ENCODE measurements around the gene ADCY9. TPM values are rescaled to one million over a fixed set of nuclear protein-coding genes. Genes with fewer than 3 reads are reported as not detected.

The ADCY9 gene
- total RNA-seq, 2 donors from 2014 or later = 1.2 to 3.3 TPM

DNA sequence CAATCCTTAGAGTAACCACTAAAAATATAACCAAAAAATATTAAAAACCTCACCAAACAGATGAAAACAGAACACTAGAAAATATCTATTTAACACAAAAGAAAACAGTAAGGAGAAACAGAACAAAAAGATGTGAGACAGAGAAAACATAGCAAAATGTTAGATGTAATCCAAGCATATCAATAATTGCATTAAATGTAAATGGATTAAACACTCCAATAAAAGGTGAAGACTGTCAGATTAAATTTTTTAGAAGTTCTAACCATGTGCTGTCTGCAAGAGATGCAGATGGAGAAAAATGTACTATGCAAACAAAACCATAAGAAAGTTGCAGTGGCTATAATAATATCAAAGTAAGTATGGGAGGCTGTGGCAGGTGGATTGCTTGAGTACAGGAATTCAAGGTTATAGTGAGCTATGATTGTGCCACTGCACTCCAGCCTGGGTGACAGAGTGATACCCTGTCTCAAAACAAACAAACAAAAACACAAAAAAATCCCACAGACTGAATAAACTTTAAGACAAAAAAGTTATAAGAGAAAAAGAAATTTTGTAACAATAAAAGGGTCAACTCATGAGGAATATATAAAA is 53.9 kb downstream of the ADCY9 start:
- H3K27ac Mint-ChIP-seq = no peak overlapping the region
- H3K9me3 Mint-ChIP-seq = peaks cover 27% of the 10 kb centered on the region
- Histone ChIP-seq H3K9me3 (ENCODE audit: control insufficient read depth, low read length) (peaks cover 10% of the 10 kb centered on the region), H3K9ac (ENCODE audit: extremely low read depth, low read length, poor library complexity, severe bottlenecking) (no peak overlapping the region), H3K36me3 (ENCODE audit: control insufficient read depth, insufficient read depth, low read length) (no peaks in the 10 kb centered on the region), H3K4me3 (ENCODE audit: low read length) (no peak overlapping the region), H3K4me1 (ENCODE audit: control insufficient read depth, insufficient read depth, low read length) (no peaks in the 10 kb centered on the region), H3K27ac (ENCODE audit: low read depth, low read length) (no peak overlapping the region), H3K27me3 (ENCODE audit: control insufficient read depth, insufficient read depth, low read length, poor library complexity, severe bottlenecking) (no peaks in the 10 kb centered on the region)
- no peaks in the 10 kb centered on the region for H3K36me3 Mint-ChIP-seq (ENCODE audit: low read depth)
- H3K27me3 Mint-ChIP-seq (ENCODE audit: insufficient read depth) = no peaks in the 10 kb centered on the region
- no peak overlapping the region for H3K4me3 Mint-ChIP-seq
- H3K4me1 Mint-ChIP-seq = peaks cover 2% of the 10 kb centered on the region
- no peak for DNase-seq
- TF ChIP-seq, protein P1, sequence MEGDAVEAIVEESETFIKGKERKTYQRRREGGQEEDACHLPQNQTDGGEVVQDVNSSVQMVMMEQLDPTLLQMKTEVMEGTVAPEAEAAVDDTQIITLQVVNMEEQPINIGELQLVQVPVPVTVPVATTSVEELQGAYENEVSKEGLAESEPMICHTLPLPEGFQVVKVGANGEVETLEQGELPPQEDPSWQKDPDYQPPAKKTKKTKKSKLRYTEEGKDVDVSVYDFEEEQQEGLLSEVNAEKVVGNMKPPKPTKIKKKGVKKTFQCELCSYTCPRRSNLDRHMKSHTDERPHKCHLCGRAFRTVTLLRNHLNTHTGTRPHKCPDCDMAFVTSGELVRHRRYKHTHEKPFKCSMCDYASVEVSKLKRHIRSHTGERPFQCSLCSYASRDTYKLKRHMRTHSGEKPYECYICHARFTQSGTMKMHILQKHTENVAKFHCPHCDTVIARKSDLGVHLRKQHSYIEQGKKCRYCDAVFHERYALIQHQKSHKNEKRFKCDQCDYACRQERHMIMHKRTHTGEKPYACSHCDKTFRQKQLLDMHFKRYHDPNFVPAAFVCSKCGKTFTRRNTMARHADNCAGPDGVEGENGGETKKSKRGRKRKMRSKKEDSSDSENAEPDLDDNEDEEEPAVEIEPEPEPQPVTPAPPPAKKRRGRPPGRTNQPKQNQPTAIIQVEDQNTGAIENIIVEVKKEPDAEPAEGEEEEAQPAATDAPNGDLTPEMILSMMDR (conservative IDR thresholded peaks at IDR 0.05) = no peak

DNA sequence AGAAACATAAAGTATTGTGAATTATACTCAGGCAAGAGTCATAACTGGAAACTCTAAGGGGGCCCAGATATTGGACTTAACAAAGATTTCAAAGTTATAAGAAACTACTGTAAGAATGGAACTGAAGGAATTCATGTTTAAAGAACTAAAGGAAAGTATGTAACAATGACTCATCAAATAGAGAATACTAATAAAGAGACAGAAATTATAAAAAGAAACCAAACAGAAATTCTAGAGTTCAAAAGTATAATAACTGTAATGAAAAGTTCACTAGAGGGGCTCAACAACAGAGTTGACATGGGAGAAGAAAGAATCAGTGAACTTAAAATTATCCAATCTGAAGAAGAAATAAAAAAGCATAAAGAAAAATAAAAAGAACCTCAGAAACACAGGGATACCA is 55.4 kb downstream of the ADCY9 start:
- H3K27ac Mint-ChIP-seq = no peak overlapping the region
- Histone ChIP-seq H3K4me3 (ENCODE audit: low read length) (no peak overlapping the region), H3K27ac (ENCODE audit: low read depth, low read length) (no peak overlapping the region), H3K27me3 (ENCODE audit: control insufficient read depth, insufficient read depth, low read length, poor library complexity, severe bottlenecking) (no peaks in the 10 kb centered on the region), H3K9me3 (ENCODE audit: control insufficient read depth, low read length) (peaks cover 10% of the 10 kb centered on the region), H3K9ac (ENCODE audit: extremely low read depth, low read length, poor library complexity, severe bottlenecking) (no peak overlapping the region), H3K36me3 (ENCODE audit: control insufficient read depth, insufficient read depth, low read length) (no peaks in the 10 kb centered on the region), H3K4me1 (ENCODE audit: control insufficient read depth, insufficient read depth, low read length) (no peaks in the 10 kb centered on the region)
- peaks cover 2% of the 10 kb centered on the region for H3K4me1 Mint-ChIP-seq
- H3K9me3 Mint-ChIP-seq = peaks cover 27% of the 10 kb centered on the region
- H3K36me3 Mint-ChIP-seq (ENCODE audit: low read depth) = no peaks in the 10 kb centered on the region
- H3K27me3 Mint-ChIP-seq (ENCODE audit: insufficient read depth) = no peaks in the 10 kb centered on the region
- TF ChIP-seq, protein P1 (conservative IDR thresholded peaks at IDR 0.05) = no peak
- no peak for DNase-seq
- no peak overlapping the region for H3K4me3 Mint-ChIP-seq

DNA sequence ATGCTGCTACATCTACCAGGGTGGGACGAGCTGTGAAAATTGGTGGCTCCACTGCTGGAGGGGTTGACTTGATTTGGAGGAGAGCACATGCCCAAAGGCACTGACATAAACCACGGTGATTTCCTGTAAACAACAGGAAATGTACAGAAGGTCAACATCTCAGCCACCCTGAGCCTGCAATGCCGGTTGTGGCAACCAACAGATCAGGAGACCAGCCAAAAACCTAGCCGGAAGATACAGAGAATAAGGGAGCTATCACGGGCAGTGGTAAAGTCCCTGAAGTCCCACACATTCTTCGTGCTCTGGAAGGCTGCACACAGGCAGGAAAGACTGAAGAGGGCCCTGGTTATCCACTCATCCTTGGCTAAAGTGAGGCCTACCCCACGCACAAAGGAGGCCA is 56.2 kb downstream of the ADCY9 start:
- H3K27me3 Mint-ChIP-seq (ENCODE audit: insufficient read depth) = no peaks in the 10 kb centered on the region
- peaks cover 27% of the 10 kb centered on the region for H3K9me3 Mint-ChIP-seq
- TF ChIP-seq, protein P1 (conservative IDR thresholded peaks at IDR 0.05) = no peak
- no peaks in the 10 kb centered on the region for H3K36me3 ChIP-seq (ENCODE audit: control insufficient read depth, insufficient read depth, low read length)
- H3K4me1 Mint-ChIP-seq = peaks cover 2% of the 10 kb centered on the region
- H3K27ac ChIP-seq (ENCODE audit: low read depth, low read length) = no peak overlapping the region
- no peaks in the 10 kb centered on the region for H3K36me3 Mint-ChIP-seq (ENCODE audit: low read depth)
- DNase-seq = no peak
- WGBS, 2 experiments (ENCODE audit: insufficient coverage in 1 of 2, insufficient read length in 1 of 2) = 60 to 66% methylated on average over 6 to 7 of the region's 7 CpGs
- H3K4me3 ChIP-seq (ENCODE audit: low read length) = no peak overlapping the region
- H3K4me3 Mint-ChIP-seq = no peak overlapping the region
- H3K9ac ChIP-seq (ENCODE audit: extremely low read depth, low read length, poor library complexity, severe bottlenecking) = no peak overlapping the region
- peaks cover 10% of the 10 kb centered on the region for H3K9me3 ChIP-seq (ENCODE audit: control insufficient read depth, low read length)
- no peaks in the 10 kb centered on the region for H3K4me1 ChIP-seq (ENCODE audit: control insufficient read depth, insufficient read depth, low read length)
- no peaks in the 10 kb centered on the region for H3K27me3 ChIP-seq (ENCODE audit: control insufficient read depth, insufficient read depth, low read length, poor library complexity, severe bottlenecking)
- H3K27ac Mint-ChIP-seq = no peak overlapping the region

Data from endodermal cell (in vitro differentiated cells).